GM12873 (cell line): Measurements from ENCODE around the gene ERN2.

Experiments used
- TF ChIP-seq, protein P1 (sequence below): IDR thresholded peaks from 2 replicates; pipeline ENCODE4 v1.5.1; 2012; ENCODE audit warnings: low read depth, mild to moderate bottlenecking, moderate library complexity, low read length, control low read depth; ENCODE audit not compliant: insufficient read depth; ENCODE audit errors: missing control alignments

The ERN2 gene

DNA sequence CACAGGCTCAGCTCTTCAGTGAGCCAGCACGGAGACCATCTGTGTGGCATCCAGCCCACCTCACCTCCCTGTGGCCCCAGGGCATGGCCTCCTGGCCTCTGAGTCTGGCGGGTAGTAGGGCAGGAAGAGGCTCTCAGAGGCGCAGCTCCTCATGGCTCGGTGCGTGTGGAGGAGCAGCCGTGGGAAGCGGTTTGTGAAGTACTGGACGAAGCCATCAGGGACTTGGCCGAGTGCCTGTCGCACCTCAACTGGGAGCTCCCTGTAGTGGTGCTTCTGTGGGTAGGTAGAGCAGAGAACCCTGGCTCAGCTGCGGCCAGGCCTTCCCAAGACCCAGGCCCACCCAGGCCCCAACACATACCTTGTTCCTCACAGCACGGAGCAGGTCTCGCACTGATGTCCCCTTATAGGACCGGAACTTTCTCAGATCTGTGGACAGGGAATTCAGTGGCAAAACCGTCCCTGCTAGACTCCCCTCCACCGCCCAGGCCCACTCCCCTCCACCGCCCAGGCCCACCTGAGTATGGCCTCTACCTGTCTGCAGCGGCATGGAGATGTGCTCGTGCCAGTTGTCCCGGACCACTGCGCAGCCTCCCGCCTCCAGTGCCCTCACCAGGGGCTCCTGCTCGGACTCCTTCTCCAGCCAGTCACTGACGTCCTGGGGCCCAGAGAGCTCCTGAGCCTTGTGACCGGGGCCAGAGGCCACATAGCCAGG is 22.1 kb downstream of the ERN2 start:
- TF ChIP-seq, protein P1, sequence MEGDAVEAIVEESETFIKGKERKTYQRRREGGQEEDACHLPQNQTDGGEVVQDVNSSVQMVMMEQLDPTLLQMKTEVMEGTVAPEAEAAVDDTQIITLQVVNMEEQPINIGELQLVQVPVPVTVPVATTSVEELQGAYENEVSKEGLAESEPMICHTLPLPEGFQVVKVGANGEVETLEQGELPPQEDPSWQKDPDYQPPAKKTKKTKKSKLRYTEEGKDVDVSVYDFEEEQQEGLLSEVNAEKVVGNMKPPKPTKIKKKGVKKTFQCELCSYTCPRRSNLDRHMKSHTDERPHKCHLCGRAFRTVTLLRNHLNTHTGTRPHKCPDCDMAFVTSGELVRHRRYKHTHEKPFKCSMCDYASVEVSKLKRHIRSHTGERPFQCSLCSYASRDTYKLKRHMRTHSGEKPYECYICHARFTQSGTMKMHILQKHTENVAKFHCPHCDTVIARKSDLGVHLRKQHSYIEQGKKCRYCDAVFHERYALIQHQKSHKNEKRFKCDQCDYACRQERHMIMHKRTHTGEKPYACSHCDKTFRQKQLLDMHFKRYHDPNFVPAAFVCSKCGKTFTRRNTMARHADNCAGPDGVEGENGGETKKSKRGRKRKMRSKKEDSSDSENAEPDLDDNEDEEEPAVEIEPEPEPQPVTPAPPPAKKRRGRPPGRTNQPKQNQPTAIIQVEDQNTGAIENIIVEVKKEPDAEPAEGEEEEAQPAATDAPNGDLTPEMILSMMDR, result no peak

- TF ChIP-seq, protein P1, result no peak
These were observed 23.4 kb downstream of the ERN2 start for GRCh38 chr16:23689442-23690187.

GRCh38 chr16:23687034-23687808 is 25.8 kb downstream of the ERN2 start:
- TF ChIP-seq, protein P1, result no peak

DNA sequence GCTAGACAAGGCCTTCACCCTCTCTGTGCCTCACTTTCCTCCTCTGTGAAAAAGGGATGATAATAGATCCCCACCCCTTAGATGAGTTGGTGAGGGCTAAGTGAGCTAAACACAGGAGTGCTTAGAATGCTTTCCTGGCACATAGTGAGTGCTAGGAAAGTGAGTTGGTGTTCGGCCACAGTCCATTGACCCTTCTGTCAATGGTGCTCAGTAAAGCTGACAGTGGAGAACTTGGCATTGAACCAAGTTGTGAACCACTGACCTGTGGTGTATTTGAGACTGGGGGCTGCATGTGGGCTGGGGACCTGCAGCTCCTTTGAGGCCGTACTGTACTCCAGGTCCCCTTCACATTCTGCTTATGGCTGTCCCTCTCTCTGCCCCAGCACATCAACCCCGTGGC is 29.5 kb downstream of the ERN2 start:
- TF ChIP-seq, protein P1, result no peak

DNA sequence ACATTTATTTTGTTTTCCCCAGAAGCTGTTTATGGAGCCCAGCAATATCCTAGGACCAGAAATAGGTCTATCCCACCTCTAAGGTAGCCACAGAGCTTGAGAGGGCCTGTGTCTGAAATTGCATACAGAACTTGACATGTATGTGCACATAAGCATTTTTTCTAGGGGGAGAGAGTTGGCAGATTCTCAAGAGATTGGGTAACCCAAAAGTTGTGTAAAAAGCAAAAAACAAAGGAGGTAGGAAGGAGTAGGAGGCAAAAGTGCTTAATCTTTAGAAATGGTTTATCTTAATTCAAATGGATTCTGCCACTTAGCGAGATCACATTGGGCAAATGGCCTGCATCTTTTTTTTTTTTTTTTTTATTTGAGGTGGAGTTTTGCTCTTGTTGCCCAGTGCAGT is 30.8 kb downstream of the ERN2 start:
- TF ChIP-seq, protein P1, result no peak

GRCh38 chr16:23679986-23680336 is 33.1 kb downstream of the ERN2 start:
- TF ChIP-seq, protein P1, result no peak
